HG03469 (cell line): ENCODE measurements around the gene MACROH2A1.

Experiments
- ATAC-seq: cut with Tn5 transposase; IDR thresholded peaks from one replicate; pipeline ENCODE4 v1.9.1; 2021; ENCODE audit warnings: mild to moderate bottlenecking, moderate library complexity, moderate number of reproducible peaks; ENCODE audit not compliant: unreplicated experiment

Gene MACROH2A1

GRCh38 chr5:135398855-135399793 lies at the start of gene MACROH2A1:
Gene MACROH2A1, minus strand, starts transcription at chr5:135399231. Its CDS starts 10,138 bp downstream, at chr5:135389093.
- ATAC-seq, result peak; percentile 76

GRCh38 chr5:135448071-135448739 lies 49.2 kb upstream of the MACROH2A1 start:
- no peak for ATAC-seq

GRCh38 chr5:135447298-135447929 lies 48.4 kb upstream of the MACROH2A1 start, which contains the start of gene DCANP1:
Gene DCANP1, minus strand, starts transcription at chr5:135447348. Its CDS starts 240 bp downstream, at chr5:135447108.
- ATAC-seq, result no peak

GRCh38 chr5:135446615-135447014 lies 47.6 kb upstream of the MACROH2A1 start:
- no peak for ATAC-seq

GRCh38 chr5:135446206-135446605 lies 47.2 kb upstream of the MACROH2A1 start:
- no peak for ATAC-seq

- no peak for ATAC-seq
Measured at GRCh38 chr5:135445306-135445985, 46.4 kb upstream of the MACROH2A1 start.

- no peak for ATAC-seq
Measured at GRCh38 chr5:135444881-135445280, 45.9 kb upstream of the MACROH2A1 start.

GRCh38 chr5:135444360-135444759 lies 45.3 kb upstream of the MACROH2A1 start:
- no peak for ATAC-seq

- ATAC-seq, result no peak
Measured at GRCh38 chr5:135443161-135443960, 44.3 kb upstream of the MACROH2A1 start.

- ATAC-seq, result no peak
Measured at GRCh38 chr5:135442431-135443160, 43.6 kb upstream of the MACROH2A1 start.

- no peak for ATAC-seq
Measured at GRCh38 chr5:135441919-135442318, 42.9 kb upstream of the MACROH2A1 start.

GRCh38 chr5:135441350-135441831 lies 42.4 kb upstream of the MACROH2A1 start:
- ATAC-seq, result no peak

GRCh38 chr5:135440916-135441315 lies 41.9 kb upstream of the MACROH2A1 start:
- ATAC-seq, result no peak

GRCh38 chr5:135439231-135440205 lies 40.5 kb upstream of the MACROH2A1 start:
- no peak for ATAC-seq

- ATAC-seq, result no peak
Measured at GRCh38 chr5:135438636-135439221, 39.7 kb upstream of the MACROH2A1 start.

- ATAC-seq, result no peak
Measured at GRCh38 chr5:135437796-135438560, 38.9 kb upstream of the MACROH2A1 start.

GRCh38 chr5:135437422-135437795 lies 38.4 kb upstream of the MACROH2A1 start:
- ATAC-seq, result no peak
